Measurements from ENCODE around the gene TBC1D2B.

GRCh38 chr15:78075490-78076230, 1.9 kb downstream of the TBC1D2B start:
- TF ChIP-seq HDGF (IDR thresholded peaks at IDR 0.05; ENCODE audit: borderline replicate concordance) (no peak), NFRKB (IDR thresholded peaks at IDR 0.05) (no peak), PKNOX1 (IDR thresholded peaks at IDR 0.05) (no peak), LEF1 (IDR thresholded peaks at IDR 0.05; ENCODE audit: borderline replicate concordance) (no peak), FOXK2 (IDR thresholded peaks at IDR 0.05) (no peak), SUZ12 (IDR thresholded peaks at IDR 0.05) (no peak), ELF4 (IDR thresholded peaks at IDR 0.05) (no peak), CTBP1 (IDR thresholded peaks at IDR 0.05; ENCODE audit: borderline replicate concordance) (no peak), FOXA1 (IDR thresholded peaks at IDR 0.05) (no peak), SP1 (IDR thresholded peaks at IDR 0.05) (no peak), FOXM1 (IDR thresholded peaks at IDR 0.05; ENCODE audit: borderline replicate concordance) (peak; percentile 48; the same call in 1 of the 2 replicates), BHLHE40 (IDR thresholded peaks at IDR 0.05; ENCODE audit: borderline replicate concordance) (no peak)

All from HEK293T (cell line).